ENCODE results near the gene NCS1.

Gene NCS1

DNA sequence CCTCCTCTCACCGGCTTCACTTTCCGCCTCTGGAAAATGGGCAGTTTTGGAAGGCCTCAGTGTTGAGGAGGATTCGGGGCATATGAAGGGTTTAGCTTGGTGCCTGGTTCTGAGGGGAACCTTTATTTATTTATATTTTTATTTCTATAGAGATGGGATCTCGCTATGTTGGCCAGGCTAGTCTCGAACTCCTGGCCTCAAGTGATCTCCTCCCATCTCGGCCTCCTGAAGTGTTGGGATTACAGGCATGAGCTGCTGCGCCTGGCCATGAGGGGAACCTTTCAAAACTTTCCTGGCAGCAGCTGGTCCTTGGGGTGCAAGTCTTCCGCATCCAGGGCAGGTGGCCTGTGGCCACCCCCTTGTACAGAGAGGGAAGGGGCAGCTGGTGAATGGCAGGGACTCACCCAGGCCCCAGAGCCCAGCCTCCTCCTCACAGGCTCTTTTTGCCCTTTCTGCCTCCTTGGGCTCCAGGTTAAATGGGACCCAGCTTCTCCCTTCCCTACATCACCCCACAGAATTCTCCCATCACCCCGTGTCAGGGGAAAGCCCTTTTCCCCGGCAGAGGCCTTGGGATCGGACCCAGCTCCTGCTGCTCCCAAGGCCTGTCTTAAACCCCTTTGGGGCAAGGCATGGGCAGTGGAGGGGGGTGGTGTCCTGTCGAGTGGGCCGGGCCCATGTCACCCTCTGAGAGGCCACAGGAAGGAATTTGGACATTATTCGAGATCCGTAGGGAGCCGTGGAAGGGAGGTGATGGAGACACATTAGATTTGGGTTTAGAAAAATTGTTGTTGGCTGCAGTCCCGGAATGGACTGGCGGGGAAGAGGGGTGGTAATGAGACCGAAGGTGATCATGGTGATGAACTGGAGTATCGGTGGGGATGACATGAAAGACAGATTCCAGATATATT lies 5.9 kb downstream of the NCS1 start:
- no peak for DNase-seq (ENCODE audit: low spot score)

GRCh38 chr9:130179331-130179907 lies 7.2 kb downstream of the NCS1 start:
- DNase-seq (ENCODE audit: low spot score), result no peak

DNA sequence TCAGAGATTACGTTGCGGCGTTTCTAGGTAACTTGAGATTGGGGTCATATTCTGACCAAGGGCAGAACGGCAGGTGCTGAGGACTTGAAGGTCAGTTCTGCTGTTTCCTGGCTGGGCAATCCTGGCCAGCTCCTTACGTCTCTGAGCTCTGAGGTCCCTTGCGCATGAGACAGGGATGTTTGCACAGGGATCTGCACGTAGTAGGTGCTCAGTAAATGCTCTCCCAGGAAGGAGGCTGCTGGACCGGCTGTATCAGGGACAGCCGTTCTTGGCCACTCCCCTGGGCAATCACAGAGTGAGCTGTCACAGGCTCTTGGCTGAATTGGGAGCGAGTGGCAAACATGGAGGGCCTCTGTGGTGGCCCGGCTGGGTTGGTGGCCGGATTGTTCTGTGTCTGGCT lies 8.3 kb downstream of the NCS1 start:
- no peak for DNase-seq (ENCODE audit: low spot score)

GRCh38 chr9:130181678-130182380 lies 9.6 kb downstream of the NCS1 start:
- DNase-seq (ENCODE audit: low spot score), result no peak

GRCh38 chr9:130182381-130182909 lies 10.2 kb downstream of the NCS1 start:
- no peak for DNase-seq (ENCODE audit: low spot score)

DNA sequence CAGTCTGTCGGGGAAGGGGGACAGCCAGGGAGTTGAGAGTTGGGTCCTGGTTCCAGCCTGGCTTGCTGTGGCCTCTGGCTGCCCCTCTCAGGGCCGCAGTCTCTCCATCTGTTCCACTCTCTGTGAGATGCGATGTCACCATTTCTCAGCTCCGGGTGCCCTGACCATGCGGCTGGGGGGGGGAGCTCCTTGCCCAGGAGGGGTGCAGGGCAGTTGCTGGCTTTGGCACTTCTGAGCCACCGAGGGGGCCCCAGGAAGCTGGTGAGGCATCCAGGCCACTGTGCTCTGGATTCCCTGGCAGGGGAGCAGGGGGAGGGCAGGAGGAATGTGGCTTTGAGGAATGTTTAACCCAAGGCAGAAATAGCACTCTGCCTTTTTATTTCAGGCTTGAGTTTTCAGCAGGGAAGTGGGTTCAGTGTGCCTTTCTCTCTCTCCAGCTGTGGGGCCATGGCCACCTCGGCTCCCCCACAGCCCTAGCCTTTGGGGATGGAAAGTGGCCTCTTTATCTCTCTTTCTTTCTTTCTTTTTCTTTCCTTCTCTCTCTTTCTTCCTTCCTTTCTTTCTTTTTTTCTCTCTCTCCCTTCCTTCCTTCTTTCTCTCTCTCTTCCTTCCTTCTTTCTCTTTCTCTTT lies 11.0 kb downstream of the NCS1 start:
- DNase-seq (ENCODE audit: low spot score), result no peak

DNA sequence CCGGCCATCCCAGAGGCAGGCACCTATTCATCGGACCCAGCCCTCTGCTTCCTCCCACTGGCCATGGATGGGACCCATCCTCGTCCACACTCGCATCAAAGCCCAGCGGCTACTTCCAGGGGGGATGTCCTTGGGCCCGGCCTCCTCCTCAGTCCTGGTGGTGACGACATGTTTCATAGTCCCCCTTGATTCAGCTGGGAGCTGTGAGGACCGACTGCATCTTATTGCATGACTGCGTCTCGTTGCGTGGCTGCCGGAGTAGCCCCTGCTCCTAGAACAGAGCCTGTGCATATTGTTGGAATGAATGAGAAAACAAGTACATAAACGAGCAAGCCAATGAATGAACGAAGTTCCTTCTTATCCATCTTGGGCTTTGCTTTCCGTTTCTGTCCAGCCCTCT lies 12.8 kb downstream of the NCS1 start:
- DNase-seq (ENCODE audit: low spot score), result no peak

GRCh38 chr9:130185490-130186031 lies 13.4 kb downstream of the NCS1 start:
- DNase-seq (ENCODE audit: low spot score), result no peak

GRCh38 chr9:130186051-130186450 lies 13.8 kb downstream of the NCS1 start:
- DNase-seq (ENCODE audit: low spot score), result no peak

DNA sequence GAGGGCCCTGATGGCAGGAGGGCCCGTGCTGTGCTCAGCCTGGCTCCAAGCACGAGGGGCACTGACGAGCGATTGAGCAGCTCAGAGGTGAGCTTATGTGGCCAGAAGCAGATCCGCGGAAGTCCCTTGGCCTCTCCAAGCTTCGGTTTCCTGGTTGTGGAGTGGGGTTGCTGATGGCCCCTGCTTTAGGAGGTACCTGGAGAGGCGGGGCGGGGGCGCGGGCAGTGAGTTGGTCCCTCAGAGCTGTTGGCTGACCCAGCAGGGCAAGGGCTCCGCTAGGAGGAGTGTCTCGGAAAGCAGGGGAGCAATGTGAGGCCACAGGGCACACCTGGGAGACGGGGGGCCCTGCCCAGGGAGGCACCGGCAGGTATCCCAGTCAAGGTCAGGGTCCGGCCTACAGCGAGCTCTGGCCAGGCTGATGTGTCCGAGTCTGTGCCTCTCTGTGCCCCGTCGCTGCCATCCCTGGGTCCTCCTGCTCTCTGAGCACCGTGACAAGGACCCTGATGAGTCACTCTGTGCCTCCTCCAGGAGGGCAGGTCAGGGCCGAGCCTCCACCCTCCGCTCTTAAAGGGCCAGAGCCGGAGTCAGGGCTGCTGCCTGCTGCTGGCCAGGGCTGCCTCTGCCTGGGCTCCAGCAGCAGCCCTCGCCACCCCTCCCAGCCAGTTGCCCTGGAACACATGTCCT lies 14.8 kb downstream of the NCS1 start:
- peak; percentile 11 for DNase-seq (ENCODE audit: low spot score)

GRCh38 chr9:130187523-130187846 lies 15.3 kb downstream of the NCS1 start:
- DNase-seq (ENCODE audit: low spot score), result no peak

GRCh38 chr9:130188860-130189481 lies 16.8 kb downstream of the NCS1 start:
- no peak for DNase-seq (ENCODE audit: low spot score)

- no peak for DNase-seq (ENCODE audit: low spot score)
Measured at GRCh38 chr9:130189840-130190239, 17.6 kb downstream of the NCS1 start.

GRCh38 chr9:130191068-130191748 lies 19.0 kb downstream of the NCS1 start:
- no peak for DNase-seq (ENCODE audit: low spot score)

GRCh38 chr9:130191749-130192120 lies 19.5 kb downstream of the NCS1 start:
- no peak for DNase-seq (ENCODE audit: low spot score)

DNA sequence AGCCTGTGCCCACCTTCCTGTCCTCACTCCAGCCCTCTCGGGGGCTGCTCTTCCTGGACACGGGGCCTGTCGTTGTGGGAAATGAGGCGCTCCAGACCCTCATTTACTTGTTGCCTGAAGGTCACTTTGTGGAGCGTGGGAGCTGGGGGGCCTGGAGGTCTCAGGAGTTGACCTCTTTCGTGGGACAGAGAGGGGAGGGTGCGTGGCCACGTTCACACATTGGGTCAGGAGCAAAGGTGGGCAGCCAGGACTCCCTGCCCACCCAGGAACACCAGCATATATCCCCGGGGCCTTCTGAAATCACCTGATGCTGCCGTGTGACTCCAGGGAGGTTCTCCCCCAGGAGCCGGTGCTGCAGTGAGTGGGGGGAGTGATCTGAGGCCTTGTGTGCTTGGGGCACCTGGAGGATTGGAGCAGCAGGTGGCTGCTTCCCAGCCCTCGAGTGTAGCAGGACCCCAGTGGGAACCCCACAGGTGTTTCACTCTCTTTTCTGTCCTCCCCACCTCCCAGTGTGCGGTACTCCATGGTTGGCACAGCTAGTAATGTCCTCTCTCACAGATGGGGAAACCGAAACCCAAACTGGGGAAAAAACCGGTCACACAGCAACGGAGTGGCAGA lies 20.3 kb downstream of the NCS1 start:
- no peak for DNase-seq (ENCODE audit: low spot score)

DNA sequence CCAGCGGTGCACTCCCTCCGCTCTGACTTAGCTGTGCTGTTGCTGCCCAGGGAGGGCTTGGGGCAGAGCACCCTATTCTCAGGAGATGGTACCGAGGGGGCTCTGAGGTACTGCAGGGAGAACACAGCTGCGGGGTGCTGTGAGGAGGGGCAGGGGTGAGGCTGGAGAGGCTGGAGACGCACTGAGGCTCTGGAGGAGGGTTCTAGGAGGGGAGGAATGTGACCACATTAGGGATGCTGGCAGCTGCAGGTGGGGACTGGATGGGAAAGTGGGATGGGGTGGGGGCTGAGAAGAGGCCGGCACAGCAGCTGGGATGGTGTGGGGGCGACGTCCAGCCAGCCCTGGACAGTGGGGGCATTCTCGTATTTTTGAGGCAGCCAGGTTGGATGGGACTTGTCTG lies 20.9 kb downstream of the NCS1 start:
- no peak for DNase-seq (ENCODE audit: low spot score)

GRCh38 chr9:130193531-130194377 lies 21.6 kb downstream of the NCS1 start:
- DNase-seq (ENCODE audit: low spot score), result no peak

DNA sequence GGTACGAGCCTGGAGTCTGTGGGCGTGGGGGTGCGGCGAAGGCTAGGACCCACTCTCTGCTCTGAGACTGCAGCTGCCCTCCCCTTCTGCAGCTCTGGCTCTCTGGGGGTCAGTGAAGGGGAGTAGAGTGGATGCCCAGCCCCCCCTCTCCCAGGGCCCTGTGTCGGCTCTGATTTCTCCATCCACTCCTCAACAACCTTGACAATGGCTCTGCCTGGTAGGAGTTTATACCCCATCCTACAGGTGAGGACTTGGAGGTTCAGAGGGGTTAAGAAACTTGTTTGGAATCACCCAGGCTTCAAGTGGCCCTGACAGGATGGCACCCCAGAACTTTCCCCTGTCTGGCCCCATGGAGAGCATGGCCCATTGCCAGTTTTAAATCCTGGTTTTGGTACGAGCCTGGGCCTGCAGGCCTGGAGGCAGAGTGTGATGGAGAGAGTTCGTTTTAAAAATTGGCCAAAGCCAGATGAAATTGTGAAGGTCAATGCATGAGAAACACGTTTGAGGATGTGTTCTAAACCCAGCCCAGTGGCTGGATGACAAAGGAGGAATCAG lies 22.3 kb downstream of the NCS1 start:
- DNase-seq (ENCODE audit: low spot score), result no peak
